HepG2 (cell line): Measurements from ENCODE around the gene DDX6. TPM values are rescaled to one million over a fixed set of nuclear protein-coding genes. Genes with fewer than 3 reads are reported as not detected.

Experiments
- AFF4 ChIP-seq: sonication (generic); formaldehyde crosslinking; IDR thresholded peaks from 2 replicates; pipeline ENCODE4 v1.4.0; 2020; ENCODE audit warnings: missing genetic modification reagents
- ARHGAP35 ChIP-seq: sonication (generic); formaldehyde crosslinking; IDR thresholded peaks from 2 replicates; pipeline ENCODE4 v1.9.0; 2022; ENCODE audit warnings: mild to moderate bottlenecking, inconsistent platforms, moderate library complexity, missing genetic modification reagents, borderline replicate concordance
- BRD4 ChIP-seq: sonication (generic); formaldehyde crosslinking; IDR thresholded peaks from 2 replicates; pipeline ENCODE4 v1.4.0; 2020; ENCODE audit warnings: missing genetic modification reagents
- DPF2 ChIP-seq: sonication (generic); formaldehyde crosslinking; IDR thresholded peaks from 2 replicates; pipeline ENCODE4 v1.4.0; 2020; ENCODE audit warnings: mild to moderate bottlenecking, low read depth, missing genetic modification reagents, borderline replicate concordance
- EED ChIP-seq: sonication (generic); formaldehyde crosslinking; IDR thresholded peaks from 2 replicates; pipeline ENCODE4 v1.5.0; 2020; ENCODE audit warnings: mild to moderate bottlenecking, missing genetic modification reagents
- ELF1 ChIP-seq: sonication (generic); formaldehyde crosslinking; IDR thresholded peaks from 2 replicates; pipeline ENCODE4 v1.4.0; 2020; ENCODE audit warnings: missing genetic modification reagents
- HHEX ChIP-seq: IDR thresholded peaks from 2 replicates; pipeline ENCODE4 v1.6.1; 2016; ENCODE audit warnings: control low read depth
- HMGXB4 ChIP-seq, 2 experiments: sonication (generic) in 1 of 2; formaldehyde crosslinking in 1 of 2; IDR thresholded peaks; 2 replicates each; pipeline versions ENCODE4 v1.4.0 to v1.6.1; 2018 to 2020; ENCODE audit warnings: missing genetic modification reagents in 2 of 2, borderline replicate concordance in 1 of 2, low read depth in 1 of 2, mild to moderate bottlenecking in 1 of 2, missing biosample characterization in 1 of 2
- HNF4G ChIP-seq, 2 experiments: sonication (generic) in 1 of 2; formaldehyde crosslinking in 1 of 2; IDR thresholded peaks; 2 replicates each; pipeline versions ENCODE4 v1.4.0 to v1.6.1; 2011 to 2020; ENCODE audit warnings: borderline replicate concordance in 2 of 2, low read depth in 2 of 2, mild to moderate bottlenecking in 2 of 2, low read length in 1 of 2, missing genetic modification reagents in 1 of 2, moderate library complexity in 1 of 2
- MATR3 ChIP-seq: sonication (generic); formaldehyde crosslinking; IDR thresholded peaks from 2 replicates; pipeline ENCODE4 v1.4.0; 2020; ENCODE audit warnings: missing genetic modification reagents
- RCOR2 ChIP-seq: IDR thresholded peaks from 2 replicates; pipeline ENCODE4 v1.6.1; 2016; ENCODE audit warnings: missing biosample characterization, missing genetic modification reagents
- RFXAP ChIP-seq: sonication (generic); formaldehyde crosslinking; IDR thresholded peaks from 2 replicates; pipeline ENCODE4 v1.4.0; 2020; ENCODE audit warnings: missing genetic modification reagents, borderline replicate concordance
- SP4 ChIP-seq: sonication (generic); formaldehyde crosslinking; IDR thresholded peaks from 2 replicates; pipeline ENCODE4 v1.8.1; 2023; ENCODE audit warnings: mild to moderate bottlenecking, missing genetic modification reagents
- ZBTB39 ChIP-seq: sonication (generic); formaldehyde crosslinking; IDR thresholded peaks from 2 replicates; pipeline ENCODE4 v1.5.0; 2020; ENCODE audit warnings: missing genetic modification reagents
- ZFY ChIP-seq: sonication (generic); formaldehyde crosslinking; IDR thresholded peaks from 2 replicates; pipeline ENCODE4 v1.4.0; 2020; ENCODE audit warnings: missing genetic modification reagents
- ZNF362 ChIP-seq: sonication (generic); formaldehyde crosslinking; IDR thresholded peaks from 2 replicates; pipeline ENCODE4 v1.4.0; 2020; ENCODE audit warnings: missing genetic modification reagents, mild to moderate bottlenecking, borderline replicate concordance
- ZNF446 ChIP-seq: sonication (generic); formaldehyde crosslinking; IDR thresholded peaks from 2 replicates; pipeline ENCODE4 v1.5.0; 2020; ENCODE audit warnings: mild to moderate bottlenecking, missing genetic modification reagents
- polyA plus RNA-seq, 8 experiments: library from polyadenylated mRNA; depleted of rRNA in 3 of 8; stranded (reverse) in 7 of 8; unstranded in 1 of 8; fragments of >200 nt; fragmentation: Illumina TruSeq in 4 of 8; extraction: Trizol in 4 of 8; gene quantifications; 2 replicates each; pipeline versions ENCODE4 v1.2.1 to v1.2.3, GENCODE V29; 2011 to 2016; ENCODE audit warnings: low read depth in 4 of 8, missing spikeins in 1 of 8, mixed read lengths in 1 of 8; ENCODE audit not compliant: insufficient read depth in 1 of 8
- total RNA-seq, 5 experiments: library from RNA; depleted of rRNA; stranded (reverse); fragments of >200 nt; fragmentation: Illumina TruSeq; extraction: Trizol; gene quantifications; 2 replicates each; pipeline ENCODE4 v1.2.3, GENCODE V29; 2016; ENCODE audit warnings: low read depth in 1 of 5

The DDX6 gene
- total and polyA plus RNA-seq, 2 of the 13 experiments (the other 11 are each of a cell fraction or from before 2014, with no cell fraction given), result 20.9 to 59.2 TPM

- TF ChIP-seq ELF1 (CRISPR knock-in tag) (no peak), ZNF362 (CRISPR knock-in tag) (no peak), DPF2 (no peak), HMGXB4 (CRISPR knock-in tag; IDR thresholded peaks at IDR 0.05; ENCODE audit: borderline replicate concordance in 1 of 2, low read depth in 1 of 2) (peak in 1 of 2 experiments; percentile 98; a peak in 3 of 4 replicates), RFXAP (no peak), MATR3 (CRISPR knock-in tag) (no peak), RCOR2 (CRISPR knock-in tag) (no peak), ZBTB39 (no peak), SP4 (CRISPR knock-in tag) (no peak), ZNF446 (CRISPR knock-in tag) (peak; percentile 78), ARHGAP35 (CRISPR knock-in tag) (no peak; the same call in 1 of the 2 replicates), AFF4 (no peak), HNF4G (IDR thresholded peaks at IDR 0.05; ENCODE audit: borderline replicate concordance, low read depth, low read length) (no peak), HNF4G (CRISPR knock-in tag; IDR thresholded peaks at IDR 0.05; ENCODE audit: borderline replicate concordance, low read depth) (no peak), EED (CRISPR knock-in tag) (peak; percentile 26; the same call in 1 of the 2 replicates), HHEX (CRISPR knock-in tag) (no peak), ZFY (no peak), BRD4 (peak; percentile 32; the same call in 1 of the 2 replicates)
Measured at GRCh38 chr11:118791111-118791960, at the start of gene DDX6 (continued).
